Colonic mucosa (tissue), 4 donors: ENCODE results near the gene C19orf38. TPM values are rescaled to one million over a fixed set of nuclear protein-coding genes. Genes with fewer than 3 reads are reported as not detected.

ENCODE experiments used
- DNase-seq: peaks from one replicate; pipeline ENCODE4 v3.0.0-alpha.2; 2020
- H3K27ac ChIP-seq: fragments of 200-600 bp; one replicate; pipeline ENCODE4 v1.8.0; 2021
- H3K27me3 ChIP-seq: fragments of 200-600 bp; one replicate; pipeline ENCODE4 v1.8.0; 2021
- H3K36me3 ChIP-seq: fragments of 200-600 bp; one replicate; pipeline ENCODE4 v1.8.0; 2021
- H3K4me1 ChIP-seq: fragments of 200-600 bp; one replicate; pipeline ENCODE4 v1.8.0; 2021; ENCODE audit warnings: mild to moderate bottlenecking
- H3K4me3 ChIP-seq: fragments of 200-600 bp; one replicate; pipeline ENCODE4 v1.8.0; 2021
- H3K9ac ChIP-seq, 2 donors: one replicate each; pipeline ENCODE4 v1.7.0; 2013; ENCODE audit warnings: control low read depth in 2 of 2, low read depth in 2 of 2, low read length in 2 of 2
- H3K9me3 ChIP-seq: fragments of 200-600 bp; one replicate; pipeline ENCODE4 v1.8.0; 2021
- CTCF ChIP-seq: fragments of 200-600 bp; IDR thresholded peaks from one replicate; pipeline ENCODE4 v1.8.0; 2022; ENCODE audit warnings: antibody characterized with exemption, mild to moderate bottlenecking
- intact Hi-C: fragments of 100-400 bp; cut with DNase I; formaldehyde crosslinking; loops from one replicate; pipeline ENCODE4 v1.14.1; 2022
- total RNA-seq, 2 donors: library from RNA; stranded (reverse); fragmentation: NEBNext Ultra II Directional in 1 of 2; extraction: Animal tissue kit (Norgen Biotek cat#: 25700) in 1 of 2; gene quantifications; one replicate each; pipeline ENCODE4 v1.2.1, GENCODE V29; 2021
- donor health status: healthy.
- donor health status: DM: no; HTN: no; CAD: no.
- donor health status: DM: no; HTN: no; CAD: no.

The C19orf38 gene
- total RNA-seq, 2 donors from 2014 or later, result 0.77 to 1.5 TPM

DNA sequence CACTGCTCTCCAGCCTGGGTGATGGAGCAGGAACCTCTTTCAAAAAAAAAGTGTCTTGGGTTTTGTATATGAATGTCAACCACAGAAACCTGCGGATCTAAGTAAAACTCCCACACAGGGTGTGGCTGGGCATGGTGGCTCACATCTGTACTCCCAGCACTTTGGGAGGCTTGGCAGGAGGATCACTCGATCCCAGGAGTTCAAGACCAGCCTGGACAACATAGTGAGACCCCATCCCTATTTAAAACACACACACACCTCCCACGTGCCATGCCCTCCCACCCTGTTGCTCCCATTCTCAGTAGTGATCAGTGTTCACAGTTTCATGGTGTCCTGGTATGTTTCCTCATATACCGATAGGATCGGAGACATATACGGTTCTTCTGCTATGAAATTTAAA, 21.4 kb upstream of the C19orf38 start:
- H3K4me3 ChIP-seq, result no peak overlapping the region
- H3K4me1 ChIP-seq, result no peaks in the 10 kb centered on the region
- H3K9ac ChIP-seq, result no peak overlapping the region
- H3K9me3 ChIP-seq, result no peaks in the 10 kb centered on the region
- H3K27me3 ChIP-seq, result no peaks in the 10 kb centered on the region
- no peak for TF ChIP-seq CTCF
- H3K36me3 ChIP-seq, result peaks cover 42% of the 10 kb centered on the region
- intact Hi-C loops, result no loop called here
- no peak for DNase-seq
- H3K27ac ChIP-seq, result no peak overlapping the region

DNA sequence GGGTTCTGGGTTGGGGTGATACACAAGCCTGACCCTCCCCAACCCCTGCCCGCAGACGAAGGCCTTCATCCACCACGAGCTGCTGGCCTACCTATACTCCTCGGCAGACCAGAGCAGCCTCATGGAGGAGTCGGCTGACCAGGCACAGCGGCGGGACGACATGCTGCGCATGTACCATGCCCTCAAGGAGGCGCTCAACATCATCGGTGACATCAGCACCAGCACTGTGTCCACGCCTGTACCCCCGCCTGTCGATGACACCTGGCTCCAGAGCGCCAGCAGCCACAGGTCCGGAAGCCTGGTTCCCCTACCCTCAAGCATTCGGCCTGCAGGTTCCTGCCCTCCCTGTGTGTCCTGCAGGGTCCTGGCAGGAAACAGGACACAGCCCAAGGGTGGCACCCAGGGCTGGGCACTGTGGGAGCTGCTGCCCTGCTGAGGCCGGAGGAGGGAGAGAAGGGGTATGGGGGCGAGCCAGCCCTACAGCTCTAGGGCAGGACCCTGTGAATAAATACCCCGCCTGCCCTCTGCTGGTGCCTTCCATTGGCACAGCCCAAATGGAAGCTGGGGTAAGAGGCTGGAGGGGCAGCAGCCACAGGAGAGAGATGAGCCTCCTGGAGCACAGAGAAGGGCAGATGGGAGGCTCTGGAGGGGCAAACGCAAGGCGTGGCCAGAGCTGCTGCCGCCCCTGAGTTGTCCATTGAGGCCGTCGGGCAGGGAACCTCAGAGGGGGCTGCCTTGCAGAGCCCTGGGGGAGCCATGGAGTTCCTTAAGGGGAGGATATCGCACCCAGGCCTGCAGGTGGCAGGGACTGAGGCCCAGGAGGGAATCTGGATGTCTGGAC, 19.0 kb upstream of the C19orf38 start:
- intact Hi-C loops, result no loop called here
- no peaks in the 10 kb centered on the region for H3K27me3 ChIP-seq
- H3K9ac ChIP-seq, result no peak overlapping the region
- no peaks in the 10 kb centered on the region for H3K9me3 ChIP-seq
- no peaks in the 10 kb centered on the region for H3K4me1 ChIP-seq
- no peak for DNase-seq
- peaks cover 29% of the 10 kb centered on the region for H3K36me3 ChIP-seq
- no peak overlapping the region for H3K27ac ChIP-seq
- TF ChIP-seq CTCF, result no peak
- no peak overlapping the region for H3K4me3 ChIP-seq

DNA sequence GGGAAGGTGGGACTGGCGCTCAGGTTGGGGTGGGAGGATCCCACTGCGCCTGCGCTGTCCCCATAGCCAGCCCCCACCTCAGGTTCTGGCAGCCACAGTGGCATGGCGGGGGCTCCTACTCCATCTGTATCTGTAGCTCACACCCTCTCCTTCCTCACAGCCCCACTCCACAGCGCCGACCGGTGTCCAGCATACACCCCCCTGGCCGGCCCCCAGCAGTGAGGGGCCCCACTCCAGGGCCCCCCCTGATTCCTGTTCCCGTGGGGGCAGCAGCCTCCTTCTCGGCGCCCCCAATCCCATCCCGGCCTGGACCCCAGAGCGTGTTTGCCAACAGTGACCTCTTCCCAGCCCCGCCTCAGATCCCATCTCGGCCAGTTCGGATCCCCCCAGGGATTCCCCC, 18.2 kb upstream of the C19orf38 start:
- H3K27me3 ChIP-seq, result no peaks in the 10 kb centered on the region
- H3K4me3 ChIP-seq, result no peak overlapping the region
- H3K9ac ChIP-seq, result no peak overlapping the region
- no peak for TF ChIP-seq CTCF
- no peaks in the 10 kb centered on the region for H3K9me3 ChIP-seq
- DNase-seq, result no peak
- H3K4me1 ChIP-seq, result no peaks in the 10 kb centered on the region
- peaks cover 21% of the 10 kb centered on the region for H3K36me3 ChIP-seq
- no peak overlapping the region for H3K27ac ChIP-seq
- intact Hi-C loops, result no loop called here

DNA sequence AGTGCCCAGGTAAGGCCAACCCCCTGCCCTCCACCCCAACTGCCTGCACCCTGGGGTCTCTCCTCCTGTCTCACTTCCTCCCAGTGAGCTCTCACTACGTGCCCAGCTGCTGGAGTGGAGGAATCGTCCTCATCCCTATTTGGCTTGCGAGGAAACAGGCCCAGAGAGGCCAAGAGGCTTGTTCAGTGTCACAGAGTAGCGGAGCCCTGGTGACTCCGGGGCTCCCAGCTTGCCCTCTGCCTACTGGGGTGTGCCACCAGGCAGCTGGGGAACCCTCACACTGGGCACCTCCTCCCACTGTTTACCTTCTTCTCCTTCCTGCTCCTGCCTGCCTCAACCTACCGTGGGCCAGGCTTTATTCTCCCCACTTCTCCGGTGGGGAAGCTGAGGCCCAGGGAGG, 17.8 kb upstream of the C19orf38 start:
- DNase-seq, result no peak
- TF ChIP-seq CTCF, result no peak
- Histone ChIP-seq H3K27ac (no peak overlapping the region), H3K4me3 (no peak overlapping the region), H3K27me3 (no peaks in the 10 kb centered on the region), H3K9ac (no peak overlapping the region), H3K9me3 (no peaks in the 10 kb centered on the region), H3K4me1 (no peaks in the 10 kb centered on the region), H3K36me3 (peaks cover 20% of the 10 kb centered on the region)
- intact Hi-C loops, result no loop called here

- no peak for DNase-seq
- H3K36me3 ChIP-seq, result peaks cover 12% of the 10 kb centered on the region
- no peak for TF ChIP-seq CTCF
- intact Hi-C loops, result no loop called here
- H3K4me3 ChIP-seq, result no peak overlapping the region
- no peak overlapping the region for H3K27ac ChIP-seq
- H3K9me3 ChIP-seq, result no peaks in the 10 kb centered on the region
- H3K27me3 ChIP-seq, result no peaks in the 10 kb centered on the region
- no peak overlapping the region for H3K9ac ChIP-seq
- no peaks in the 10 kb centered on the region for H3K4me1 ChIP-seq
These were observed 17.1 kb upstream of the C19orf38 start for GRCh38 chr19:10830931-10831779.
